Hepatocyte (in vitro differentiated cells): ENCODE measurements around the gene TEDDM1. TPM values are rescaled to one million over a fixed set of nuclear protein-coding genes. Genes with fewer than 3 reads are reported as not detected.

Source experiments
- DNase-seq: peaks from one replicate; pipeline ENCODE4 v3.0.0-alpha.2; 2016; ENCODE audit warnings: low spot score
- H2AFZ ChIP-seq: fragments of 200-600 bp; sonication (generic); 2 replicates; pipeline ENCODE4 v1.6.0; 2016; ENCODE audit warnings: antibody characterized with exemption, mild to moderate bottlenecking
- H3K27ac ChIP-seq: fragments of 200-600 bp; sonication (generic); 2 replicates; pipeline ENCODE4 v1.5.1; 2016; ENCODE audit warnings: mild to moderate bottlenecking
- H3K27me3 ChIP-seq: fragments of 200-600 bp; sonication (generic); 2 replicates; pipeline ENCODE4 v1.6.1; 2016
- H3K36me3 ChIP-seq: fragments of 200-600 bp; sonication (generic); replicated peaks from 2 replicates; pipeline ENCODE4 v1.5.1; 2016; ENCODE audit warnings: low read depth; ENCODE audit not compliant: insufficient read depth
- H3K4me1 ChIP-seq: fragments of 200-600 bp; sonication (generic); 2 replicates; pipeline ENCODE4 v1.5.1; 2016; ENCODE audit warnings: mild to moderate bottlenecking, moderate library complexity; ENCODE audit not compliant: insufficient read depth
- H3K4me2 ChIP-seq: fragments of 200-600 bp; sonication (generic); 2 replicates; pipeline ENCODE4 v1.6.0; 2016
- H3K4me3 ChIP-seq: fragments of 200-600 bp; sonication (generic); 2 replicates; pipeline ENCODE4 v1.5.1; 2016; ENCODE audit warnings: mild to moderate bottlenecking
- H3K79me2 ChIP-seq: fragments of 200-600 bp; sonication (generic); 2 replicates; pipeline ENCODE4 v1.6.0; 2017; ENCODE audit warnings: mild to moderate bottlenecking
- H3K9me2 ChIP-seq: fragments of 200-600 bp; sonication (generic); replicated peaks from 2 replicates; pipeline ENCODE4 v1.6.0; 2017; ENCODE audit warnings: mild to moderate bottlenecking; ENCODE audit not compliant: insufficient read depth
- H3K9me3 ChIP-seq: fragments of 200-600 bp; sonication (generic); 2 replicates; pipeline ENCODE4 v1.5.1; 2016; ENCODE audit warnings: low read depth, mild to moderate bottlenecking
- H4K20me1 ChIP-seq: fragments of 200-600 bp; sonication (generic); 2 replicates; pipeline ENCODE4 v1.6.0; 2016; ENCODE audit warnings: mild to moderate bottlenecking; ENCODE audit not compliant: insufficient read depth, poor library complexity, severe bottlenecking
- EZH2 ChIP-seq: fragments of 200-600 bp; sonication (generic); IDR thresholded peaks from 2 replicates; pipeline ENCODE4 v1.6.1; 2016; ENCODE audit warnings: antibody characterized with exemption, mild to moderate bottlenecking, borderline replicate concordance
- EZH2phosphoT487 ChIP-seq: fragments of 200-600 bp; sonication (generic); IDR thresholded peaks from one replicate; pipeline ENCODE4 v1.6.1; 2018; ENCODE audit warnings: antibody characterized with exemption, mild to moderate bottlenecking, low read depth, moderate library complexity; ENCODE audit not compliant: unreplicated experiment, severe bottlenecking
- WGBS: methylation state at CpG from one replicate; pipeline ENCODE4 v1.1.6; 2016; ENCODE audit warnings: low lambda C conversion rate; ENCODE audit errors: missing lambda C conversion rate; 5-methylcytosine and 5-hydroxymethylcytosine counted together
- polyA plus RNA-seq: library from polyadenylated mRNA; unstranded; fragments of >200 nt; fragmentation: Nextera tagmentation; extraction: Ambion mirVana; gene quantifications from 2 replicates; pipeline ENCODE4 v1.2.1, GENCODE V29; 2016
- total RNA-seq: library from RNA; depleted of rRNA; stranded (reverse); fragments of >200 nt; gene quantifications from 2 replicates; pipeline ENCODE4 v1.2.3, GENCODE V29; 2014
- TF ChIP-seq, protein P1 (sequence below): fragments of 200-600 bp; sonication (generic); IDR thresholded peaks from 2 replicates; pipeline ENCODE4 v1.5.1; 2016; ENCODE audit warnings: antibody characterized with exemption, mild to moderate bottlenecking; ENCODE audit not compliant: poor library complexity

Gene TEDDM1
- total and polyA plus RNA-seq, 2 experiments from 2014 or later, result not detected

DNA sequence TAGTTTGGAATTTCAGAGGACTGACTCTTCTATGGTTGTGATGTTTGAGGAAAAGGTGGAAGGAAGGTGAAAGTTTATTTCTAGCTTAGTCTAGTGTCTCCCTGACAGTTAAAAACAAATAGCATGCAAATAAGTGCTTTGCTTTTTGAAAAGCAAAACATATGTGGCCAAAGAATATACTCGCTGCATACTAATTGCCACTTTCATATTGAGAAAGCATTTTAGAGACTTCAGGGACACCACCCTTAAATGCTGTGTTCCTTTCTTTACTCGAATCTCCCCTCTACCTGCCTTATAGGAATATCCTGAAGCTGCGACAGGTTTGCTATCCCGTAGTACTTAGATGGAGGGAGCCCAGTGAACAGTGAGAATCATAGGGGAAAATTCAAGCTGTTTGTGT lies 32.1 kb downstream of the TEDDM1 start:
- no peaks in the 10 kb centered on the region for H3K79me2 ChIP-seq
- no peaks in the 10 kb centered on the region for H3K4me1 ChIP-seq
- H3K4me2 ChIP-seq, result no peak overlapping the region
- no peaks in the 10 kb centered on the region for H3K36me3 ChIP-seq
- H4K20me1 ChIP-seq, result no peaks in the 10 kb centered on the region
- H3K27ac ChIP-seq, result no peak overlapping the region
- 75% methylated on average over 4 of the region's 4 CpGs for WGBS
- no peaks in the 10 kb centered on the region for H3K9me3 ChIP-seq
- DNase-seq, result no peak
- H3K27me3 ChIP-seq, result no peaks in the 10 kb centered on the region
- TF ChIP-seq, protein P1, sequence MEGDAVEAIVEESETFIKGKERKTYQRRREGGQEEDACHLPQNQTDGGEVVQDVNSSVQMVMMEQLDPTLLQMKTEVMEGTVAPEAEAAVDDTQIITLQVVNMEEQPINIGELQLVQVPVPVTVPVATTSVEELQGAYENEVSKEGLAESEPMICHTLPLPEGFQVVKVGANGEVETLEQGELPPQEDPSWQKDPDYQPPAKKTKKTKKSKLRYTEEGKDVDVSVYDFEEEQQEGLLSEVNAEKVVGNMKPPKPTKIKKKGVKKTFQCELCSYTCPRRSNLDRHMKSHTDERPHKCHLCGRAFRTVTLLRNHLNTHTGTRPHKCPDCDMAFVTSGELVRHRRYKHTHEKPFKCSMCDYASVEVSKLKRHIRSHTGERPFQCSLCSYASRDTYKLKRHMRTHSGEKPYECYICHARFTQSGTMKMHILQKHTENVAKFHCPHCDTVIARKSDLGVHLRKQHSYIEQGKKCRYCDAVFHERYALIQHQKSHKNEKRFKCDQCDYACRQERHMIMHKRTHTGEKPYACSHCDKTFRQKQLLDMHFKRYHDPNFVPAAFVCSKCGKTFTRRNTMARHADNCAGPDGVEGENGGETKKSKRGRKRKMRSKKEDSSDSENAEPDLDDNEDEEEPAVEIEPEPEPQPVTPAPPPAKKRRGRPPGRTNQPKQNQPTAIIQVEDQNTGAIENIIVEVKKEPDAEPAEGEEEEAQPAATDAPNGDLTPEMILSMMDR, result no peak
- no peak for TF ChIP-seq EZH2
- no peak for TF ChIP-seq EZH2phosphoT487
- H2AFZ ChIP-seq, result no peak overlapping the region
- no peak overlapping the region for H3K4me3 ChIP-seq
- H3K9me2 ChIP-seq, result no peaks in the 10 kb centered on the region

DNA sequence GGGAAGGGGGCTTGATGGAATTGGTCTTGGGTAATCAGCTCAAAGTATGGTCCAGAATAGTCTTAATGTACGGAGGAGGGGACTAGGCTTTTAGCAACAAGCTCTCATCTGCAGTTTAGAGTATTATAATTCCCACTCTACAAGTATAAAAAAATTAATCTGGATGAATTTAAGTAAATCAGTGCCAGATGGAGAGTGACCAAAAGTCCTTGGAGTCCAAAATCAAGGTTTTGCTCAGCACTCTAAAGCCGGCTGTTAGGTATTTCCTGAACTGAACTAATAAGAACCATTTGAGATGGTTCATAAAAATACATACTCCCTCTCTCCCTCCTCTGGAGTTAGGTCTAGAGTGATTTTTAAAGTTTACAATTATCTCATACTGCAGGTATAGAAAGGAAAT lies 32.5 kb downstream of the TEDDM1 start:
- TF ChIP-seq EZH2 (no peak), EZH2phosphoT487 (no peak)
- TF ChIP-seq, protein P1, result no peak
- Histone ChIP-seq H3K27me3 (no peaks in the 10 kb centered on the region), H3K9me2 (no peaks in the 10 kb centered on the region), H2AFZ (no peak overlapping the region), H3K4me1 (no peaks in the 10 kb centered on the region), H3K36me3 (no peaks in the 10 kb centered on the region), H4K20me1 (no peaks in the 10 kb centered on the region), H3K4me3 (no peak overlapping the region), H3K4me2 (no peak overlapping the region), H3K79me2 (no peaks in the 10 kb centered on the region), H3K27ac (no peak overlapping the region), H3K9me3 (no peaks in the 10 kb centered on the region)
- DNase-seq, result no peak
- 82% methylated on average over 2 of the region's 2 CpGs for WGBS

DNA sequence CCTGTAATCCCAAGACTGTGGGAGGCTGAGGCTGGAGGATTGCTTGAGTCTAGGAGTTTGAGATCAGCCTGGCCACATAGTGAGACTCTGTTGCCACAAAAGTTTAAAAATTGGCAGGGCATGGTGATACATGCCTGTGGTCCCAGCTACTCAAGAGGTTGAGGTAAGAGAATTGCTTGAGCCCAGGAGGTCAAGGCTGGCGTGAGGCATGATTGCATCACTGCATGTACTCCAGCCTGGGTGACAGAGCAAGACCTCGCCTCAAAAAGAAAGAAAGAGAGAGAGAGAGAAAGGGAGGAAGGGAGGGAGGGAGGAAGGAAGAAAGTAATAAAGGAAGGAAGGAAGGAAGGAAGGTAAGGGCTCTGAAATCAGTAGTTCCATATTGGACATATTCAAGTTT lies 33.9 kb downstream of the TEDDM1 start:
- TF ChIP-seq EZH2, result no peak
- no peak for TF ChIP-seq EZH2phosphoT487
- TF ChIP-seq, protein P1, result no peak
- no peaks in the 10 kb centered on the region for H3K36me3 ChIP-seq
- H3K27me3 ChIP-seq, result no peaks in the 10 kb centered on the region
- no peaks in the 10 kb centered on the region for H3K9me2 ChIP-seq
- no peaks in the 10 kb centered on the region for H3K9me3 ChIP-seq
- H3K4me1 ChIP-seq, result no peaks in the 10 kb centered on the region
- H3K4me2 ChIP-seq, result no peak overlapping the region
- H3K79me2 ChIP-seq, result no peaks in the 10 kb centered on the region
- no peak for DNase-seq
- WGBS, result 92% methylated on average over 2 of the region's 2 CpGs
- no peak overlapping the region for H3K4me3 ChIP-seq
- H3K27ac ChIP-seq, result no peak overlapping the region
- no peak overlapping the region for H2AFZ ChIP-seq
- H4K20me1 ChIP-seq, result no peaks in the 10 kb centered on the region

DNA sequence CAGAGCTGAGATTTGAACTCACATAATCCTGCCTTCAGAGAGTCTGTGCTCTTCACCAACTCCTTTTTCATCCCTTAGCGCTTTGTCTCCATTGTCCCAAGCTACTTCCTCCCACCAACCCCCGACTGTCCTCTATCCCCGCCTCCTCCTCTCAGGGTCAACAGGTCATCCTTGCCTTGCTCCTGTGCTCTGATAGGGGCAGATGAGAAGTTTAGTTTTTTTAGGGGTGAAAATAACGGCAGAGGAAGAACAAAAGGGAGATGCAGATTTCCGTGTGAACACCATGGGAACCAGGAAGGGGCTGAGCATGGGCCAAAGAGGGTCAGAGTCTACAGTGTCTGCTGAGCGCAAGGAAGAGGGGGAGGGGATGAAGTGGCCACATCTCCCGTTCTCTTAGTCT lies 40.8 kb downstream of the TEDDM1 start:
- Histone ChIP-seq H3K4me2 (no peak overlapping the region), H3K4me3 (no peak overlapping the region), H3K9me2 (no peaks in the 10 kb centered on the region), H3K27me3 (no peaks in the 10 kb centered on the region), H3K36me3 (no peaks in the 10 kb centered on the region), H3K4me1 (no peaks in the 10 kb centered on the region), H3K79me2 (no peaks in the 10 kb centered on the region), H3K27ac (no peak overlapping the region), H3K9me3 (no peaks in the 10 kb centered on the region), H2AFZ (no peak overlapping the region), H4K20me1 (no peaks in the 10 kb centered on the region)
- DNase-seq, result no peak
- WGBS, result 66% methylated on average over 7 of the region's 7 CpGs
- TF ChIP-seq EZH2phosphoT487 (no peak), EZH2 (no peak)
- TF ChIP-seq, protein P1, result no peak
